ENCODE results near the gene CAVIN3. TPM values are rescaled to one million over a fixed set of nuclear protein-coding genes. Genes with fewer than 3 reads are reported as not detected.

The CAVIN3 gene
- total RNA-seq, 1 donor from 2014 or later = 2.9 TPM

DNA sequence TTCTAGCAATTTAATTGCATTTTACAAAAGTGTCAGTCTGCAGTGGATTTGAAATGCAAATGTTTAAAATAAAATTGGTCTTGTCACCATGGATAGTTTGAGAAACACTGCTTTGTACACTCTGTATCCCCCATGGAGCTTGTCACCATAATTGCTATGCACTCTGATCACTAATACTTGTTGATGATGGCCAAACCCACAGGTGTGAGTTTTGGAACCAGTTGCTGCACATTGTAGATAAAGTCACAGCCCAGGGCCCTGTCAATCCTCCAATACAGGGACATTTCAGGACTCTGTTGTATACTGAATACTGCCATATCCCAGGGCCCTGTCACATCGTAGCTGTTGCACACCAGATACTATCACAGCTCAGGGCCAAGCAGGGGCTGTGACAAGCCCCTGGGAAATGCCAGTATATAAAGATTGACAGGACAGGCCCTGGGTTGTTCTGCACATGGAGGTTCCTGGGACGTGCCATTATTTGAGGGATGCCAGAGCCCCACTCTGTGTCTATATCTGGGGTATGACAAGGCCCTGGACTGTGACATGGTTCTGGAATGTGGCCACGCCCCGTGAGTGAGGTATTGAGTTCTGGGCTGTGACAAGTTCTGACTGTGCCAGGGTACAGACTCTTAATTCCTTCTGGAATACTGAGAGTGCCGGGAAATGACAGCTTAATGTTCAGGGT, 42.0 kb upstream of the CAVIN3 start:
- TF ChIP-seq EZH2phosphoT487 (IDR thresholded peaks at IDR 0.05) = no peak
- TF ChIP-seq, protein P1, sequence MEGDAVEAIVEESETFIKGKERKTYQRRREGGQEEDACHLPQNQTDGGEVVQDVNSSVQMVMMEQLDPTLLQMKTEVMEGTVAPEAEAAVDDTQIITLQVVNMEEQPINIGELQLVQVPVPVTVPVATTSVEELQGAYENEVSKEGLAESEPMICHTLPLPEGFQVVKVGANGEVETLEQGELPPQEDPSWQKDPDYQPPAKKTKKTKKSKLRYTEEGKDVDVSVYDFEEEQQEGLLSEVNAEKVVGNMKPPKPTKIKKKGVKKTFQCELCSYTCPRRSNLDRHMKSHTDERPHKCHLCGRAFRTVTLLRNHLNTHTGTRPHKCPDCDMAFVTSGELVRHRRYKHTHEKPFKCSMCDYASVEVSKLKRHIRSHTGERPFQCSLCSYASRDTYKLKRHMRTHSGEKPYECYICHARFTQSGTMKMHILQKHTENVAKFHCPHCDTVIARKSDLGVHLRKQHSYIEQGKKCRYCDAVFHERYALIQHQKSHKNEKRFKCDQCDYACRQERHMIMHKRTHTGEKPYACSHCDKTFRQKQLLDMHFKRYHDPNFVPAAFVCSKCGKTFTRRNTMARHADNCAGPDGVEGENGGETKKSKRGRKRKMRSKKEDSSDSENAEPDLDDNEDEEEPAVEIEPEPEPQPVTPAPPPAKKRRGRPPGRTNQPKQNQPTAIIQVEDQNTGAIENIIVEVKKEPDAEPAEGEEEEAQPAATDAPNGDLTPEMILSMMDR (IDR thresholded peaks at IDR 0.05) = no peak
- no peak for TF ChIP-seq EZH2 (IDR thresholded peaks at IDR 0.05)
- Histone ChIP-seq H3K36me3 (no peaks in the 10 kb centered on the region), H3K4me1 (peaks cover 4% of the 10 kb centered on the region), H2AFZ (replicated peaks) (no peak overlapping the region), H3K79me2 (ENCODE audit: low read depth) (no peaks in the 10 kb centered on the region), H3K27me3 (no peaks in the 10 kb centered on the region), H3K4me2 (no peak overlapping the region), H3K27ac (no peak overlapping the region), H4K20me1 (ENCODE audit: low read depth) (no peaks in the 10 kb centered on the region), H3F3A (ENCODE audit: low read depth) (no peaks in the 10 kb centered on the region), H3K9me3 (ENCODE audit: low read depth) (no peaks in the 10 kb centered on the region), H3K4me3 (no peak overlapping the region), H3K9ac (no peak overlapping the region)
- H3K9me3 Mint-ChIP-seq = no peaks in the 10 kb centered on the region
- no peak overlapping the region for H3K27ac Mint-ChIP-seq
- no peaks in the 10 kb centered on the region for H3K27me3 Mint-ChIP-seq (ENCODE audit: insufficient read depth, low read depth)
- H3K4me1 Mint-ChIP-seq = peaks cover 3% of the 10 kb centered on the region
- H3K4me3 Mint-ChIP-seq = no peak overlapping the region
- DNase-seq (ENCODE audit: low spot score) = no peak
- no peaks in the 10 kb centered on the region for H3K36me3 Mint-ChIP-seq

GRCh38 chr11:6360183-6360582, 39.9 kb upstream of the CAVIN3 start:
- Mint-ChIP-seq H3K27me3 (ENCODE audit: insufficient read depth, low read depth) (no peaks in the 10 kb centered on the region), H3K36me3 (no peaks in the 10 kb centered on the region), H3K27ac (no peak overlapping the region), H3K4me3 (no peak overlapping the region), H3K4me1 (peaks cover 9% of the 10 kb centered on the region), H3K9me3 (no peaks in the 10 kb centered on the region)
- Histone ChIP-seq H3K27me3 (no peaks in the 10 kb centered on the region), H3K4me1 (no peaks in the 10 kb centered on the region), H3K36me3 (no peaks in the 10 kb centered on the region), H3K9me3 (ENCODE audit: low read depth) (no peaks in the 10 kb centered on the region), H3F3A (ENCODE audit: low read depth) (no peaks in the 10 kb centered on the region), H3K9ac (no peak overlapping the region), H3K27ac (no peak overlapping the region), H4K20me1 (ENCODE audit: low read depth) (no peaks in the 10 kb centered on the region), H3K4me3 (no peak overlapping the region), H3K4me2 (no peak overlapping the region), H3K79me2 (ENCODE audit: low read depth) (no peaks in the 10 kb centered on the region), H2AFZ (replicated peaks) (no peak overlapping the region)
- TF ChIP-seq EZH2phosphoT487 (IDR thresholded peaks at IDR 0.05) (no peak), EZH2 (IDR thresholded peaks at IDR 0.05) (no peak)
- TF ChIP-seq, protein P1 (IDR thresholded peaks at IDR 0.05) = no peak
- DNase-seq (ENCODE audit: low spot score) = no peak

DNA sequence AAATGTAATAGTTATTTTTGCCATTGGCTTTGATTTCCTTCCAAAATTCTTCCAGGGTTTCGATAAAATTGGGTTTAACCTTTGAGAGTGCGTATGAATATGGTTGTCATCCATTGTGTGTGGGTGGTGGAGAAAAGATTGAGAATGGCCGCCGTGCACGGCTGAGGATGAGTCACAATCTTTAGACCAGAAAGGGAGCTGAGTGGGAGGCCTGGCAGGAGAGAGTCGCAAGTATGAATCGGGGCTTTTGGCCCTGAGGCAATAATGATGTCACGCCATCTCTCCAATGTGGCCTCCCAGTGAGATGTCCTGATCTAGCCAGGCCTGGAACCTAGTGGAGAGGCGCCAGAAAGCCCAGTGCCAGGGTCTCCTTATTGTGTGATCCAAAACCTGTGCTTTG, 36.9 kb upstream of the CAVIN3 start:
- H3K36me3 Mint-ChIP-seq = no peaks in the 10 kb centered on the region
- Histone ChIP-seq H2AFZ (replicated peaks) (no peak overlapping the region), H3K4me2 (no peak overlapping the region), H3K79me2 (ENCODE audit: low read depth) (no peaks in the 10 kb centered on the region), H3K9me3 (ENCODE audit: low read depth) (no peaks in the 10 kb centered on the region), H3K27me3 (no peaks in the 10 kb centered on the region), H3K9ac (no peak overlapping the region), H3K4me3 (no peak overlapping the region), H3K36me3 (no peaks in the 10 kb centered on the region), H3K27ac (no peak overlapping the region), H3F3A (ENCODE audit: low read depth) (no peaks in the 10 kb centered on the region), H3K4me1 (no peaks in the 10 kb centered on the region), H4K20me1 (ENCODE audit: low read depth) (no peaks in the 10 kb centered on the region)
- TF ChIP-seq EZH2phosphoT487 (IDR thresholded peaks at IDR 0.05) = no peak
- TF ChIP-seq, protein P1 (IDR thresholded peaks at IDR 0.05) = no peak
- TF ChIP-seq EZH2 (IDR thresholded peaks at IDR 0.05) = no peak
- H3K4me3 Mint-ChIP-seq = no peak overlapping the region
- no peak overlapping the region for H3K27ac Mint-ChIP-seq
- DNase-seq (ENCODE audit: low spot score) = no peak
- no peaks in the 10 kb centered on the region for H3K9me3 Mint-ChIP-seq
- H3K4me1 Mint-ChIP-seq = peaks cover 6% of the 10 kb centered on the region
- H3K27me3 Mint-ChIP-seq (ENCODE audit: insufficient read depth, low read depth) = peaks cover 3% of the 10 kb centered on the region

All from neural progenitor cell (in vitro differentiated cells).